GM19452 (cell line): ENCODE measurements around the gene CCDC182.

Experiments used
- ATAC-seq: cut with Tn5 transposase; IDR thresholded peaks from one replicate; pipeline ENCODE4 v1.9.1; 2021; ENCODE audit not compliant: unreplicated experiment

The CCDC182 gene

GRCh38 chr17:57701124-57701523 is 44.0 kb downstream of the CCDC182 start:
- no peak for ATAC-seq

DNA sequence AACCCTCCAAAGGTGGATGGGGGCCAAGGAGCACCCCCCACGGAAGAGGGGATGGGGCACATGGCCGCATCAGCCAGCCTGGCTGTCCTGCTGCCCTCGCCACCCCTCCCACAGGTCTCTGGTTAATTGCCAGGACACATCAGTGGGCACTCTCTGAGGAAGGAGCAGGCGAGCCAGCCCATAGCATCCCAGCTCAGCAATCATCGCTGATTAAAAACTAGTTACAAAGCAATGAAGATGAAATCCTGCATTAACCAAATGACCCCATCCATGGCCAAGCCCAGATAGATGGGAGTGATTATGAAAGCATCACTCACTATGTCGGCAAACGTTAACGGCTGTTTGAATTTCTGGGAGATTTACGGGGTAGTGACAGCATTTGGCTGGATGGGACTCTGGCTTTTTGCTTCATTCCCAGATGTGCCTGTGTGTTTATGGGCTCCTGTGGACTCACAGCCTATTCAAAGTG is 45.3 kb downstream of the CCDC182 start:
- ATAC-seq: no peak

- no peak for ATAC-seq
Measured at GRCh38 chr17:57697891-57698711, 47.0 kb downstream of the CCDC182 start.

GRCh38 chr17:57697197-57697596 is 47.9 kb downstream of the CCDC182 start:
- no peak for ATAC-seq

DNA sequence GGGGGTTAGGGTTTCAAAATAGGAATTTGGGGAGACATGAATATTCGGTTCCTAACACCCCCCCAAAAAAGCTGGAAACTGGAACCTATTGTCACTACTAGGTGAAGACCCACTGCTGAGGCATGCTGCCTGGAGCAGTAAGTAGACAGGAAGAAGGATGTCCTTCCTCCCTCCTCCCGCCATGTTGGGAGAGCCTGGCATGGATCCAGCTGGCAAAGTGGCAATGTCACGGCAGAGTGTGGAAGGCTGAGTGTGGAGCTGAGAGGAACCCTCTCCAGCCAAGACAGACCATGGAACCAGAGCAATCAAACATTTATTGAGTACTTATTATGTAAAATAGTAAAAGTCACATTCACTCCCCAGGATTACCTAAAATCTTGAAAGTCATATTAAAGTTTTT is 49.0 kb downstream of the CCDC182 start:
- no peak for ATAC-seq
